HG02678 (cell line): ENCODE data around the gene USPL1.

Experiments used
- ATAC-seq: cut with Tn5 transposase; IDR thresholded peaks from one replicate; pipeline ENCODE4 v1.9.1; 2021; ENCODE audit warnings: mild to moderate bottlenecking, moderate library complexity; ENCODE audit not compliant: unreplicated experiment

Gene USPL1

GRCh38 chr13:30696278-30697176 is 78.8 kb downstream of the USPL1 start:
- peak; percentile 78 for ATAC-seq

DNA sequence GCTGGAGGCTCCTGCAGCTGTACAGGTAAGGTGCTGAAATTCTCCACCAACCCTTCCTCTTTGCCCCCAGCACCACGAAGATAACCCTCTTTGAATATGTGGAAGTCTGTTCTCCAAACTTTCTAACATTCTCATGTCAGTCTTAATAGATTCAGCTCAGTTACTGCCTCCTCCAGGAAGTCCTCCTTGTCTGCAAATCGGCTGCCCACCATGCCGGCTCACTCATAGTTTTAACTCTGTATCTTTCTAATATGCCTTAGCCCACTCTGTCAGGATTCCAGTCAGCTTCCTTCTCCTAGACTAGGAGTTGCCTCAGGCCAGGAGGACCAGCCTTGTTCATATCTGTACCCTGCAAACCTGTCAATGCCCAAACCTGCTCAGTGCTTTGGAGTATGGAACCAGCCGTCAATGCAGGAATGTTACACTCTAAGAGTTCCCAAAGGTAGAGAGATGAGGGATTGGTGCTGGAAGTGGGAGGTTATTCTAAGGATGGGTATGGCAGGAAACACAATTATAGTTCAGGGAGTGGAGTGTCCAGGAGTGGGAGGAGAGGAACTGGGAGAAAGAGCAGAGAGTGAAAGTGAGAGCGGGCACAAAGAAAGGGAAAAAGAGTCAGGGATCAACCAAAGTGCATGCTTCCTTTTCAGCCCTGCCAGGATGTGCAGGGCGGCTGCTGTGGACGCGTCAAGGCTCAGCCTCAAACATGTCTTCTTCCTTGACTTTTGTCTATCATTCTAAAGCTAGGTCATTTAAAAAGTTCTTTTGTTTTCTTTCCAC is 79.6 kb downstream of the USPL1 start:
- no peak for ATAC-seq

DNA sequence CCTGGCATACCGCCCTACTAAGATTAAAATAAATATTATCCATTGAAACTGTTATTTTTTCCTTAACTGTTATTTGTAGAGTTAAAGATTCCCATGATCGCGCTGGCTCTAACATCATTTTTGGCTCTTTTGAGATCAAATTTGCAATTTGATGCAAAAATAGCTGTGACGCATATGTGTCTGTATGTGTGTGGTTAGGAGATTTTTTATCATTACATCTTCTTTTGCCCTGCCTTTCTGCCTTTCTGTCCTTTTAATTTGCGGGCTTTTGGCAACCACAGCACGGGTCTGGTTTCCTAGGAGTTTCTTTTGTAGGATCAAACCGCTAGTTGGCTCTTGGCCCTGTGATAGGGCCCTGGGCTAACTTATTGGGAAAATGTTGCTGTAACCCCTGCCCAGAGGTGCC is 80.3 kb downstream of the USPL1 start:
- no peak for ATAC-seq

- no peak for ATAC-seq
These were observed 80.8 kb downstream of the USPL1 start for GRCh38 chr13:30698488-30699005.

DNA sequence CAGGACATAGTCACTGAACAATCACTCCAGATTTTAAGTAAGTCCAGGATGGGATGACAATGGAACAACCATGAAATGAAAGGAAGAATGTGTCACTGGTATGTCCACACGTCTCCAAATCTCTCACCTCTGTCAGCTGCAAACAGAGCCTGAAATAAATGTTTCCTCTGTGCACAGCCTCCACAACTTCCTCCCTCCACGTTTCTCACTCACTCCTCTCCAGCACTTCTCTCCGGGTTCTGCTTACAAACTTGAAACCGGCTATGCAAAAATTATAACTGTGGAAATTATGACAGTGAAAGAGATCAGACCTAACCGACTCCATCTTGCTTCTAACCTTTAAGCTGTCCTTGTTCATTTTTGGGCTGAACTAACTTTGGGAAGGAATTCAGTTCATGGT is 82.6 kb downstream of the USPL1 start:
- no peak for ATAC-seq

DNA sequence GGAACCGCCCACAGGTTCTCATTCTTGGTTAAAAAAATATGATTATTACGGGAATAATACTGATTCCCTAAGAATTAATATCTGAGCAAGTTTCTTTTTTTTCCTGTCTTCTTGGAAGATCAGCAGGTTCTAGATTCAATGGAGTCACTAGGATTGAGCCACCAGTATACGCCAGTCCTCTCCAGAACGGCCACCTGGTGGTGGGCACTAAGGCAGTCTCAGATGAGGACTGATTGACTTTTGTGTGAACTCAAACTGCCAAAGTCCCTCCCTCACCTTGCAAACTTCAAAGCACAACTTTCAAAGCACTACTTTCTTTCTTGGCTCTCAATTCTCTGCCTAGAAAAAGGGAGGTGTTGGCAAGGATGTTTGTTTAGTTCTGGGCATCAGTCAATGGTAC is 84.3 kb downstream of the USPL1 start:
- ATAC-seq = no peak

DNA sequence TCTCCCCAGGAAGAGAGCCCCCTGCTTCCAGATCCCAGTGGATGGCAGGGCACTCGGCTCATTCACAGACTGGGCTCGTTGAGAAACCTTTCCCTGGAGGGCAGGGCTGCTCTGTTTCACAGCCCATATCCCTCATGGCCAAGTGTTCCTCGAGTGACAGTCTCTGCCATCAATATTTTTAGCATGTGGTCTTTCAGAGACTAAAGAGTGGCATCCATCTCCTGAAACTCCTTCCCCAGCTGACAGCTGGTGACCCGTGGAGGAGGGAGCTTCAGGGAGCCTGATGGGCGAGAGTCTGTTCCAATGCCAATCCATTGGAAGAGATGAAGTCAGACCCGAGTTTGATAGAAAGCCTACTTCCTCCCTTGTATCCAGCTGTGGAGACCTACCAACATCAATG is 86.9 kb downstream of the USPL1 start:
- ATAC-seq = no peak

GRCh38 chr13:30705680-30706079 is 88.0 kb downstream of the USPL1 start:
- no peak for ATAC-seq

GRCh38 chr13:30708541-30708940 is 90.8 kb downstream of the USPL1 start:
- no peak for ATAC-seq
